Breast epithelium (tissue), 3 donors: Measurements from ENCODE around the gene LTB4R2.

ENCODE experiments used
- POLR2A ChIP-seq: fragments of 450-650 bp; IDR thresholded peaks from one replicate; pipeline ENCODE4 v1.6.1; 2016; ENCODE audit warnings: antibody characterized with exemption, mild to moderate bottlenecking, moderate library complexity
- POLR2AphosphoS5 ChIP-seq, 3 donors: sonication (generic); formaldehyde crosslinking; IDR thresholded peaks; one replicate each; pipeline ENCODE4 v1.6.1; 2017; ENCODE audit warnings: antibody characterized with exemption in 3 of 3
- TF ChIP-seq, protein P1 (sequence below), 3 donors: fragments of 450-650 bp; IDR thresholded peaks; one replicate each; pipeline ENCODE4 v1.5.1; 2016 to 2017; ENCODE audit warnings: antibody characterized with exemption in 3 of 3, mild to moderate bottlenecking in 3 of 3, moderate library complexity in 3 of 3

DNA sequence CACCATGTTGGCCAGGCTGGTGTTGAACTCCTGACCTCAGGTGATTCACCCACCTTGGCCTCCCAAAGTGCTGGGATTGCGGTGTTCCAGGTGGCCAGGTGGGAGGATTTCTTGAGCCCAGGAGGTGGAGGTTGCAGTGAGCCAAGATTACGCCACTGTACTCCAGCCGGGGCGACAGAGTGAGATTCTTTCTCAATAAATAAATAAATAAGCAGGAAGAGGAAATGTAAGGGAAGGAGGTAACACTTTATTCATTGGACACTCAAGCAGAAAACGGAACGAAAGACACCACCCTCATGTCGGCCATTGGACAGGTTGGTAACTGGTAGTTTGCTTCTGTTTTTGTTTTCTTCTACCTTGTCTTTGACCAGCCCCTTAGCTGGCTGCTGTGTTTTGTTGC lies 45.1 kb downstream of the LTB4R2 start:
- TF ChIP-seq POLR2AphosphoS5 (IDR thresholded peaks at IDR 0.05) = no peak
- TF ChIP-seq, protein P1, sequence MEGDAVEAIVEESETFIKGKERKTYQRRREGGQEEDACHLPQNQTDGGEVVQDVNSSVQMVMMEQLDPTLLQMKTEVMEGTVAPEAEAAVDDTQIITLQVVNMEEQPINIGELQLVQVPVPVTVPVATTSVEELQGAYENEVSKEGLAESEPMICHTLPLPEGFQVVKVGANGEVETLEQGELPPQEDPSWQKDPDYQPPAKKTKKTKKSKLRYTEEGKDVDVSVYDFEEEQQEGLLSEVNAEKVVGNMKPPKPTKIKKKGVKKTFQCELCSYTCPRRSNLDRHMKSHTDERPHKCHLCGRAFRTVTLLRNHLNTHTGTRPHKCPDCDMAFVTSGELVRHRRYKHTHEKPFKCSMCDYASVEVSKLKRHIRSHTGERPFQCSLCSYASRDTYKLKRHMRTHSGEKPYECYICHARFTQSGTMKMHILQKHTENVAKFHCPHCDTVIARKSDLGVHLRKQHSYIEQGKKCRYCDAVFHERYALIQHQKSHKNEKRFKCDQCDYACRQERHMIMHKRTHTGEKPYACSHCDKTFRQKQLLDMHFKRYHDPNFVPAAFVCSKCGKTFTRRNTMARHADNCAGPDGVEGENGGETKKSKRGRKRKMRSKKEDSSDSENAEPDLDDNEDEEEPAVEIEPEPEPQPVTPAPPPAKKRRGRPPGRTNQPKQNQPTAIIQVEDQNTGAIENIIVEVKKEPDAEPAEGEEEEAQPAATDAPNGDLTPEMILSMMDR (IDR thresholded peaks at IDR 0.05) = no peak
- TF ChIP-seq POLR2A = no peak
